IMR-90 (cell line): ENCODE data around the gene TCIRG1. TPM values are rescaled to one million over a fixed set of nuclear protein-coding genes. Genes with fewer than 3 reads are reported as not detected.

Experiments
- ATAC-seq: fragments of 200-7000 bp; cut with Tn5 transposase; 2 replicates; pipeline ENCODE4 v1.9.1; 2020; ENCODE audit warnings: low read depth, mild to moderate bottlenecking, moderate library complexity
- BruUV-seq: library from RNA; stranded (reverse); fragments of 400-500 nt; replicated peaks from 2 replicates; lab custom pipeline; 2021; lab: Mats Ljungman, UMichigan
- CTCF ChIA-PET: fragments of 300-600 bp; formaldehyde crosslinking; extraction: SDS; loops from one replicate; lab custom pipeline; 2021; ENCODE audit warnings: antibody characterized with exemption; lab: Yijun Ruan, JAX
- POLR2A ChIA-PET: fragments of 300-600 bp; sonication (Branson Sonifier 250); formaldehyde crosslinking; loops from one replicate; lab custom pipeline; 2022; ENCODE audit warnings: antibody characterized with exemption; ENCODE audit not compliant: unreplicated experiment; lab: Charles Lee
- DNase-seq: peaks from one replicate; pipeline ENCODE4 v3.0.0; 2013
- H2AFZ ChIP-seq: replicated peaks from 2 replicates; pipeline ENCODE3; 2013; ENCODE audit warnings: low read length, mild to moderate bottlenecking; ENCODE audit not compliant: poor library complexity
- H2AK5ac ChIP-seq: 2 replicates; pipeline ENCODE4 v1.6.1; 2013; ENCODE audit warnings: low read depth, low read length, inconsistent platforms
- H2AK9ac ChIP-seq: replicated peaks from 2 replicates; pipeline ENCODE3; 2013; ENCODE audit warnings: mild to moderate bottlenecking, low read depth, low read length, moderate library complexity; ENCODE audit not compliant: poor library complexity
- H2BK120ac ChIP-seq: 2 replicates; pipeline ENCODE4 v1.6.1; 2013; ENCODE audit warnings: low read depth, low read length, inconsistent platforms
- H2BK15ac ChIP-seq: 3 replicates; pipeline ENCODE4 v1.6.1; 2013; ENCODE audit warnings: low read depth, low read length, inconsistent platforms
- H2BK20ac ChIP-seq: 2 replicates; pipeline ENCODE4 v1.6.1; 2013; ENCODE audit warnings: low read depth, mild to moderate bottlenecking, inconsistent platforms, low read length, moderate library complexity
- H2BK5ac ChIP-seq: 2 replicates; pipeline ENCODE4 v1.6.1; 2013; ENCODE audit warnings: mild to moderate bottlenecking, low read depth, low read length, inconsistent platforms; ENCODE audit not compliant: poor library complexity, severe bottlenecking
- H3K14ac ChIP-seq: replicated peaks from 2 replicates; pipeline ENCODE4 v1.6.1; 2013; ENCODE audit warnings: low read depth, low read length, inconsistent platforms
- H3K18ac ChIP-seq: 2 replicates; pipeline ENCODE4 v1.6.1; 2013; ENCODE audit warnings: low read depth, low read length, control low read depth
- H3K23ac ChIP-seq: 2 replicates; pipeline ENCODE4 v1.6.1; 2013; ENCODE audit warnings: low read depth, low read length, inconsistent platforms
- H3K27ac ChIP-seq: 2 replicates; pipeline ENCODE4 v1.5.1; 2013; ENCODE audit warnings: mild to moderate bottlenecking, control low read depth, low read length; ENCODE audit not compliant: insufficient read depth
- H3K27me3 ChIP-seq: 2 replicates; pipeline ENCODE4 v1.6.1; 2013; ENCODE audit warnings: low read length; ENCODE audit not compliant: control insufficient read depth, insufficient read depth
- H3K36me3 ChIP-seq: 2 replicates; pipeline ENCODE4 v1.6.1; 2013; ENCODE audit warnings: low read length, mixed read lengths; ENCODE audit not compliant: control insufficient read depth, insufficient read depth
- H3K4ac ChIP-seq: 2 replicates; pipeline ENCODE4 v1.6.1; 2013; ENCODE audit warnings: low read depth, low read length, inconsistent platforms
- H3K4me1 ChIP-seq: 2 replicates; pipeline ENCODE4 v1.6.1; 2013; ENCODE audit warnings: low read length, mixed read lengths; ENCODE audit not compliant: control insufficient read depth, insufficient read depth
- H3K4me2 ChIP-seq: 2 replicates; pipeline ENCODE4 v1.6.1; 2013; ENCODE audit warnings: low read depth, mild to moderate bottlenecking, control low read depth, low read length, moderate library complexity
- H3K4me3 ChIP-seq: 2 replicates; pipeline ENCODE4 v1.5.1; 2013; ENCODE audit warnings: low read depth, mild to moderate bottlenecking, control low read depth, low read length, moderate library complexity; ENCODE audit not compliant: insufficient read depth
- H3K56ac ChIP-seq: 2 replicates; pipeline ENCODE4 v1.6.1; 2013; ENCODE audit warnings: low read length, inconsistent platforms; ENCODE audit not compliant: insufficient read depth; ENCODE audit errors: extremely low read depth
- H3K79me1 ChIP-seq, 2 experiments: 2 replicates each; pipeline ENCODE4 v1.6.1; 2013; ENCODE audit warnings: low read length in 2 of 2, inconsistent platforms in 1 of 2, low read depth in 1 of 2
- H3K9ac ChIP-seq: 2 replicates; pipeline ENCODE4 v1.6.1; 2013; ENCODE audit warnings: low read depth, low read length, control low read depth
- H3K9me1 ChIP-seq: 2 replicates; pipeline ENCODE4 v1.6.1; 2013; ENCODE audit warnings: low read length, inconsistent platforms; ENCODE audit not compliant: insufficient read depth
- H3K9me3 ChIP-seq: 2 replicates; pipeline ENCODE4 v1.6.1; 2013; ENCODE audit warnings: low read length; ENCODE audit not compliant: control insufficient read depth, insufficient read depth
- H4K20me1 ChIP-seq: 2 replicates; pipeline ENCODE4 v1.6.1; 2013; ENCODE audit warnings: low read length, inconsistent platforms; ENCODE audit not compliant: insufficient read depth
- H4K5ac ChIP-seq: 2 replicates; pipeline ENCODE4 v1.6.1; 2013; ENCODE audit warnings: mild to moderate bottlenecking, low read depth, low read length, control low read depth
- H4K8ac ChIP-seq, 2 experiments: 2 replicates each; pipeline ENCODE4 v1.6.1; 2013; ENCODE audit warnings: low read depth in 2 of 2, low read length in 2 of 2, control low read depth in 1 of 2, inconsistent platforms in 1 of 2
- H4K91ac ChIP-seq: 2 replicates; pipeline ENCODE4 v1.6.1; 2013; ENCODE audit warnings: low read depth, low read length, inconsistent platforms; ENCODE audit not compliant: insufficient read depth
- CHD1 ChIP-seq: IDR thresholded peaks from 2 replicates; pipeline ENCODE4 v1.6.1; 2012; ENCODE audit warnings: low read depth, low read length, improper control_type of control experiment
- ELK1 ChIP-seq: fragments of 150-350 bp; IDR thresholded peaks from 2 replicates; pipeline ENCODE4 v1.6.1; 2016; ENCODE audit warnings: low read depth, mild to moderate bottlenecking, low read length, moderate library complexity, borderline replicate concordance
- MXI1 ChIP-seq: IDR thresholded peaks from 2 replicates; pipeline ENCODE4 v1.6.1; 2012; ENCODE audit warnings: low read depth, mild to moderate bottlenecking, low read length, moderate library complexity, borderline replicate concordance
- POLR2A ChIP-seq: IDR thresholded peaks from 2 replicates; pipeline ENCODE4 v1.6.1; 2012; ENCODE audit warnings: mild to moderate bottlenecking, low read depth, low read length
- RCOR1 ChIP-seq: IDR thresholded peaks from 2 replicates; pipeline ENCODE4 v1.6.1; 2012; ENCODE audit warnings: mild to moderate bottlenecking, low read length, improper control_type of control experiment; ENCODE audit not compliant: insufficient replicate concordance
- WGBS, 2 experiments: methylation state at CpG; one replicate each; pipeline versions ENCODE4 v1.1.5 to v1.1.7; 2013; ENCODE audit warnings: missing lambda C conversion rate in 2 of 2; ENCODE audit not compliant: insufficient read length in 1 of 2; ENCODE audit errors: extremely low coverage in 2 of 2; 5-methylcytosine and 5-hydroxymethylcytosine counted together
- dilution Hi-C: fragments of 300-500 bp; cut with HindIII; formaldehyde crosslinking; loops from one replicate; pipeline ENCODE4 v1.14.3; 2018; ENCODE audit warnings: low sequenced_read_pairs; ENCODE audit not compliant: unreplicated experiment
- in situ Hi-C: fragments of 300-500 bp; cut with MboI; formaldehyde crosslinking; loops from 3 replicates; pipeline ENCODE4 v1.14.3; 2019; ENCODE audit warnings: low sequenced_read_pairs, inconsistent platforms, mixed read lengths
- intact Hi-C: fragments of 100-400 bp; cut with micrococcal nuclease; formaldehyde crosslinking; loops from 2 replicates; pipeline ENCODE4 v1.10.0; 2022
- polyA plus RNA-seq, 3 experiments: library from polyadenylated mRNA; depleted of rRNA; stranded (reverse); fragments of >200 nt; gene quantifications; 2 replicates each; pipeline ENCODE4 v1.2.3, GENCODE V29; 2012; ENCODE audit warnings: low replicate concordance in 1 of 3
- total RNA-seq: library from RNA; depleted of rRNA; stranded (reverse); fragments of >200 nt; gene quantifications from 2 replicates; pipeline ENCODE4 v1.2.3, GENCODE V29; 2012
- TF ChIP-seq, protein P1 (sequence below): fragments of 150-350 bp; IDR thresholded peaks from 2 replicates; pipeline ENCODE4 v1.6.1; 2017; ENCODE audit warnings: mild to moderate bottlenecking, antibody characterized with exemption, low read length, low read depth

TCIRG1 gene
- total and polyA plus RNA-seq, 2 of the 4 experiments (the other 2 are of a cell fraction): 25.3 to 117 TPM

- Histone ChIP-seq H4K5ac (no peak overlapping the region), H3K4me2 (no peak overlapping the region), H4K91ac (no peak overlapping the region), H3K23ac (no peak overlapping the region), H2BK20ac (no peak overlapping the region), H3K56ac (no peak overlapping the region), H3K18ac (no peak overlapping the region), H3K9ac (no peak overlapping the region), H3K9me3 (no peaks in the 10 kb centered on the region), H3K14ac (no peak overlapping the region), H3K27me3 (no peaks in the 10 kb centered on the region), H3K4me3 (no peak overlapping the region), H2BK15ac (no peak overlapping the region), H3K79me1 (peaks cover 0 to 3% of the 10 kb centered on the region in 2 experiments; a peak in 1 of 4 replicates), H3K9me1 (peaks cover 3% of the 10 kb centered on the region), H2AK9ac (no peak overlapping the region), H3K4me1 (no peaks in the 10 kb centered on the region), H3K27ac (no peak overlapping the region), H3K4ac (no peak overlapping the region), H4K20me1 (peaks cover 3% of the 10 kb centered on the region; the same call in 1 of the 2 replicates), H2BK120ac (no peak overlapping the region), H2AFZ (no peak overlapping the region), H3K36me3 (peaks cover 9% of the 10 kb centered on the region), H2BK5ac (no peak overlapping the region), H4K8ac (no peak overlapping the region), H2AK5ac (no peak overlapping the region)
- ATAC-seq (no peak), DNase-seq (no peak)
- dilution Hi-C loops: no loop called here
- no TSS peak for BruUV-seq
- intact Hi-C loops: no loop called here
- POLR2A ChIA-PET: no interaction called here
- TF ChIP-seq CHD1 (no peak), MXI1 (no peak), RCOR1 (no peak), POLR2A (no peak), ELK1 (no peak)
- TF ChIP-seq, protein P1, sequence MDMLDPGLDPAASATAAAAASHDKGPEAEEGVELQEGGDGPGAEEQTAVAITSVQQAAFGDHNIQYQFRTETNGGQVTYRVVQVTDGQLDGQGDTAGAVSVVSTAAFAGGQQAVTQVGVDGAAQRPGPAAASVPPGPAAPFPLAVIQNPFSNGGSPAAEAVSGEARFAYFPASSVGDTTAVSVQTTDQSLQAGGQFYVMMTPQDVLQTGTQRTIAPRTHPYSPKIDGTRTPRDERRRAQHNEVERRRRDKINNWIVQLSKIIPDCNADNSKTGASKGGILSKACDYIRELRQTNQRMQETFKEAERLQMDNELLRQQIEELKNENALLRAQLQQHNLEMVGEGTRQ: no peak
- CTCF ChIA-PET: no interaction called here
- WGBS, 2 experiments: 95% methylated on average over 4 of the region's 8 CpGs; no CpG with 5 or more reads in 1 of the 2 experiments
- in situ Hi-C loops: no loop called here
These were observed 42.0 kb downstream of the TCIRG1 start for GRCh38 chr11:68080860-68081259.
